ENCODE results near the gene MALT1.

Gene MALT1

DNA sequence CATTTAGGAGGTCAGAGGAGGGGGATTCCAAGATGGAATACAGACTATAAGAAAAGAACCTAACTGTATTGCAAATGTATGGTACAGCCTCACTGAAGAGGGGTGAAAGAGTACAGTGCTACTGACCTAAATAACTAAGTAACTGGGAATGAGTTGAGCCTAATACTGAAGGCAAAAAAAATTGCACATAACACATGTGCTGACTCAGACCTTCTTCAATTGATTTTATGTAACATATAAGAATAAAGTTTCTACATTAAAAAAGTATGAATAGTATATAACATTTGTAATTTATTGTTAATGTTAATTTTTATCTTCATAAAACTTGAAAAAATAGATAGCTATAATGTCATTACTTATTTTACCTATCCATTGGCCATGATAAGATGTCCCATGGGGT lies 41.7 kb downstream of the MALT1 start:
- H3K4me3 ChIP-seq (ENCODE audit: low read depth, low read length) = no peak overlapping the region
- in situ Hi-C loops (cut with HindIII; ENCODE audit: low sequenced_read_pairs) = no loop called here
- TF ChIP-seq CTCF (IDR thresholded peaks at IDR 0.05; ENCODE audit: low read depth, low read length, missing control alignments) = no peak
- DNase-seq (ENCODE audit: low read depth) = no peak

DNA sequence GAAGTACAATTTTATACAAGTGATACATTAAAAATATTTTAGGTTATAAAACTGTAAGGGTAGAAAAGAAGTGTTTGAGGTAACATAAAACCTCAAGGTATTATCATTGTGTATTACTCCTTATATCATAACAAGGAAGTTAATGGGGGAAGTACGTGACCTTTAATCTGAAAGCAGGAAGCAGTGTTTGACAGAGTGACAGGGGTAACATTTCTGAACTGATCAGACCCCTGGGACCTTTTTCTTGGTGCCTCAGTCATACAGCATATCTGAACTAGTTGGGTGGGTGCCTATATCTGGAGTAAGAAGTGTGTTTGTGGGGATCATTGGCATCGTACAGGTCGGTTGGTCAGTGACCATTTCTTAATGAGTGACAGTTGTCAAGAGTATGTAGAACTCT lies 43.0 kb downstream of the MALT1 start:
- no peak for DNase-seq (ENCODE audit: low read depth)
- in situ Hi-C loops (cut with HindIII; ENCODE audit: low sequenced_read_pairs) = no loop called here
- no peak overlapping the region for H3K4me3 ChIP-seq (ENCODE audit: low read depth, low read length)
- no peak for TF ChIP-seq CTCF (IDR thresholded peaks at IDR 0.05; ENCODE audit: low read depth, low read length, missing control alignments)

DNA sequence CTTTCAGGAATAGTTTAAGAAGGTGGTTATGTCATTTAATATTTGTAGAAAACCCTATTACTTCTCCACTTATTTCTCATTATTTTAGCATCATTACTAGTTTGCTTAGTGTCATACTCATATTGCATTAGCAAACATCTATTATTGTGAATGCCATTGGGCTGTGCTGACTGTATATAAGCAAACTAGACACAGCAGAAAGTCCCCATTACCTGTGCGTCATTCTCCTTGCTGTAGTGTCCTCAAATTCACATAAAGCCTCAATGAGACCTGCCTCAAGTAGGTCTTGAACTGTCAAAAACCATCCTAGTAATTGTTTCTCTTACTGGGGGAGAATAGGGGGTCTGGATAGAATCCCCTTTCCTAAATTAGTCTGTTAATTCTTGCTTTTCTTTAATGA lies 43.6 kb downstream of the MALT1 start:
- no peak for DNase-seq (ENCODE audit: low read depth)
- TF ChIP-seq CTCF (IDR thresholded peaks at IDR 0.05; ENCODE audit: low read depth, low read length, missing control alignments) = no peak
- no peak overlapping the region for H3K4me3 ChIP-seq (ENCODE audit: low read depth, low read length)
- in situ Hi-C loops (cut with HindIII; ENCODE audit: low sequenced_read_pairs) = no loop called here

DNA sequence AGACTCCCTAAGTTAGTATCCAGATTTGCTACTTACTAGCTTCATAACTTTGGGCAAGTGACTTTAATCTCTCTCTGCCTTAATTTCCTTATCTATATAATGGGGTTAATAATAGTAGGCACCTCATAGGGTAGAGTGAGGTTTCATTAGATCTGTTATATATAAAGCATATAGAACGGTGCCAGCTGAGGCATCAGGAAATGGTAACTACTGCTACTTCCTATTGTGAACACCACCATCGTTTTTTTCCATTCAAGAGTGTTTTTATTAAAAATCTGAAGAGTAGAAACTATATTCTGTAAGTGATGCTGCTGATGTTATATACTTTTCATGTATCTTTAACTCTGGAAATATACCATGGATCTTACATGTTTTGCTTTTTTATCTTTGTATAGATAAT lies 44.3 kb downstream of the MALT1 start:
- in situ Hi-C loops (cut with HindIII; ENCODE audit: low sequenced_read_pairs) = no loop called here
- no peak for DNase-seq (ENCODE audit: low read depth)
- no peak overlapping the region for H3K4me3 ChIP-seq (ENCODE audit: low read depth, low read length)
- TF ChIP-seq CTCF (IDR thresholded peaks at IDR 0.05; ENCODE audit: low read depth, low read length, missing control alignments) = no peak

DNA sequence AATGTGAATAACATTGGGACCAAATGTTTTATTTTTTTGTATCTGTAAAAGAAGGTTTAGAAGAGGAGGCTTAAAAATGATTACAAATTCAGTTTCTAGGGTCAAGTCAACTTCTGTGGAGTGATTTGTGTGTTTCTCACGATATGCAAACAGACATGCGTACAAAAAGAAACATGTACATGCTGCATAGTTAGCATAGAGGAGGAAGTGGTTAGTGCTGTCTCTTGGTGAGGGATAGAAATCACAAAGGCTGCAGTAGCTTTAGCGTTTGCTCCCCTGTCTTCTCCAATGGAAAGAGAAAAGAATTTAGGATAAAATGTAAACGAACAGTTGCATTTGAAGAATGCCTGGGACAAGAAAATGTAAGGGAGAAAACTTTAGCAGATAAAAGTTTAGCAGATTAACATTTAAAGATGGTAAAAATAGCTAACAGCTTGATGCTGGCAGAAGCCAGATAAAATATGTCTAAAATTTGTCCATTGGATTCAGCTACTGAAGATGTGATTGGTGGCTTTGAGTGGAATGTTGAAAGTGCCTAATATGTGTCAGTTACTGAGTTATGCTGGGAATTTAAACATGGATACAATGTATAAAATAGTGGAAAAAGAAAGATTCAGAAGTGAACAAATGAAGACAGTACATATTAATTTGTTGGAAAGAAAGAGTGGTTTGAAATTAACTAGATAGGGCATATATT lies 44.9 kb downstream of the MALT1 start:
- no peak overlapping the region for H3K4me3 ChIP-seq (ENCODE audit: low read depth, low read length)
- no peak for TF ChIP-seq CTCF (IDR thresholded peaks at IDR 0.05; ENCODE audit: low read depth, low read length, missing control alignments)
- in situ Hi-C loops (cut with HindIII; ENCODE audit: low sequenced_read_pairs) = no loop called here
- no peak for DNase-seq (ENCODE audit: low read depth)

DNA sequence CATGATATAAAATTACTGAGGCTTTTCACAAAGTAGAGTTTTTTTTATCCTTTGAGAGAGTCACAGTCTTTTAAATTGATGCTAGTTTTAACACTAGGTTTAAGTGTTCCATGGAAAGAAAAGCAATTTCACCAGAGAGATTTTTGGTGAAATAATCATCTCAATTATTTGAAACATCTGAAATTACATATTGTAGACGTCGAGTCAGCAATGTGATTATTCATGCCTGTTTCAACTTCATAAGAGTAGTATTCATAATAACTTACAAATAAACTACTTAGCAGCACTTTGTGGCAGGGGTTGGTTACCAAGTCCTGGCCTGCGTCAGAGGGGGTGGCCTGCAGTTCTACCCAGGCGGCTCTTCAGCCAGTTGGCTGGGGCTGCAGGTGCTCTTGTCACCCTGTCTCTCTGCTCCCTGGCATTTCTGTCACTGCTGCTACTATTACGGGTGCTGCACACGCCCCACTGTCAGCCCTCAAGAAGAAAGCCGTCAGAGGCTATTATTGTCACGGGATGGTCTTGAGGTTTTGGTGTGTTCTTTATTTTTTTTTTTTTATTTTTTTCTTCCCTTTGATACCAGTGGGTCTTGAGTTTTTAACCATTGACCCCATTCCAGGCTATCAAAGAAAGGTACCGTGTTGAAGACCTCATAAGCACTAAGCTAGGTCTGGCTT lies 50.4 kb downstream of the MALT1 start:
- in situ Hi-C loops (cut with HindIII; ENCODE audit: low sequenced_read_pairs) = no loop called here
- no peak for DNase-seq (ENCODE audit: low read depth)
- no peak overlapping the region for H3K4me3 ChIP-seq (ENCODE audit: low read depth, low read length)
- no peak for TF ChIP-seq CTCF (IDR thresholded peaks at IDR 0.05; ENCODE audit: low read depth, low read length, missing control alignments)

All from astrocyte of the cerebellum (primary cell).